NT2/D1 (cell line): ENCODE measurements around the gene IQGAP3.

Source experiments
- SUZ12 ChIP-seq: IDR thresholded peaks from 2 replicates; pipeline ENCODE4 v1.6.1; 2011; ENCODE audit not compliant: insufficient read length, insufficient read depth; ENCODE audit errors: extremely low read depth
- YY1 ChIP-seq: IDR thresholded peaks from 2 replicates; pipeline ENCODE4 v1.6.1; 2011; ENCODE audit not compliant: insufficient read length, insufficient read depth
- ZNF274 ChIP-seq: IDR thresholded peaks from 2 replicates; pipeline ENCODE4 v1.6.1; 2011; ENCODE audit warnings: mild to moderate bottlenecking, low read depth, low read length

- TF ChIP-seq ZNF274 (no peak), SUZ12 (no peak), YY1 (no peak)
Measured at GRCh38 chr1:156574039-156574633, 1.8 kb upstream of the IQGAP3 start.
